Cardiac fibroblast (primary cell): ENCODE results near the gene SARNP.

Experiments used
- DNase-seq, 2 donors: peaks; one replicate each; pipeline versions ENCODE4 v3.0.0 to v3.0.0-alpha.2; 2010; ENCODE audit warnings: low read depth in 2 of 2
- H3K4me3 ChIP-seq, 2 donors: replicated peaks in 1 of 2; 1 replicate in 1 of 2; 2 replicates in 1 of 2; pipeline ENCODE4 v1.5.1; 2011; ENCODE audit warnings: low read depth in 2 of 2, low read length in 2 of 2, mild to moderate bottlenecking in 2 of 2, moderate library complexity in 1 of 2
- CTCF ChIP-seq: IDR thresholded peaks from one replicate; pipeline ENCODE4 v1.5.1; 2011; ENCODE audit warnings: low read depth, mild to moderate bottlenecking, low read length, inconsistent platforms

SARNP gene

DNA sequence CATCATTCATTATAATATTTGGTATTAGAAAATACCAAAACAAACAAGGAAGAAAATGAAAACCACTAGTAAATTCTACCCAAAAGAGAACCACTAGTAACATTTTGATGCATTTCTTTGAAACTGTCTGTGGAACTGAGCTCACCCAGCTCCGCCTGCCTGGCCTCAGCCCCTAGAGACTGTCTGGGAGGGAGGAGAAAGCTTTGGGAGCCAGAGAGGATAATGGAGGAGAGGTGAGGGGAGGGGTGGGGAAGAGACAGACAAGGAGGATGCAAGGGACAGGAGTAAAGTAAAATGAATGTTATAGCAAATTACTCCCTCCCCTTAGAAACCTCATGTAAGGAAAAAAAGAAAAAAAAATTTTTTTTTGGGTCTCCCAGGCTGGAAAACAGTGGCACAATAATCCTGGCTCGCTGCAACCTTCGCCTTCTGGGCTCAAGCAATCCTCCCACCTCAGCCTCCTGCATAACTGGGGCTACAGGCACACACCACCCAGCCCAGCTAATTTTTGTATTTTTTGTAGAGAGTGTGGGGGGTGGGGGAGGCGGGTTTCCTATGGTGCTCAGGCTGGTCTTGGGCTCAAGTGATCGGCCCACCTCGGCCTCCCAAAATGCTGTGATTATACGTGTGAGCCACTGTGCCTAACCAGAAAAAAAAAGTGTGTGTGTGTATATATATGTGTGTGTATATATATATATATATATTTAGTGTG is 28.4 kb upstream of the SARNP start:
- TF ChIP-seq CTCF, result no peak
- no peak overlapping the region for H3K4me3 ChIP-seq
- DNase-seq, result peak; percentile 43 to 62

GRCh38 chr12:55845361-55845760 is 27.8 kb upstream of the SARNP start:
- no peak for TF ChIP-seq CTCF
- no peak for DNase-seq
- H3K4me3 ChIP-seq, result no peak overlapping the region

DNA sequence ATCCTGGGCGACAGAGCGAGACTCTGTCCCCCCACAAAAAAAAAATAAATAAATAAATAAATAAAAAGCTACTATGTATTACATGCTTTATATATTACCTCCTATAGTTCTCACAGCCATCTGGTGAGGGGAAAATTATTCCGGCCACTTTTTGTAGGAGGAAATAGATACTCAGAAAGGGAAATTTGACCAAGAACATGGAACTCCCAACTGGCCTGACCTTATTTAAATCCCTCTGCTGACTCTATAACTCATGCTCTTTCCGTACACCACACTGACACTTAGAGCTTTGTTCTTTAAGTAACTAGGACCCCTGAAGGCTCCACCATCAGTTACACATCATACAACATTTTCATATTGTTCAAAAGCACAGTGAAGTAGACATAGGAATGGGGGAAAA is 27.4 kb upstream of the SARNP start:
- DNase-seq, result no peak
- TF ChIP-seq CTCF, result no peak
- H3K4me3 ChIP-seq, result no peak overlapping the region

- no peak for DNase-seq
- H3K4me3 ChIP-seq, result no peak overlapping the region
Observed at GRCh38 chr12:55843431-55843830, 25.9 kb upstream of the SARNP start.

DNA sequence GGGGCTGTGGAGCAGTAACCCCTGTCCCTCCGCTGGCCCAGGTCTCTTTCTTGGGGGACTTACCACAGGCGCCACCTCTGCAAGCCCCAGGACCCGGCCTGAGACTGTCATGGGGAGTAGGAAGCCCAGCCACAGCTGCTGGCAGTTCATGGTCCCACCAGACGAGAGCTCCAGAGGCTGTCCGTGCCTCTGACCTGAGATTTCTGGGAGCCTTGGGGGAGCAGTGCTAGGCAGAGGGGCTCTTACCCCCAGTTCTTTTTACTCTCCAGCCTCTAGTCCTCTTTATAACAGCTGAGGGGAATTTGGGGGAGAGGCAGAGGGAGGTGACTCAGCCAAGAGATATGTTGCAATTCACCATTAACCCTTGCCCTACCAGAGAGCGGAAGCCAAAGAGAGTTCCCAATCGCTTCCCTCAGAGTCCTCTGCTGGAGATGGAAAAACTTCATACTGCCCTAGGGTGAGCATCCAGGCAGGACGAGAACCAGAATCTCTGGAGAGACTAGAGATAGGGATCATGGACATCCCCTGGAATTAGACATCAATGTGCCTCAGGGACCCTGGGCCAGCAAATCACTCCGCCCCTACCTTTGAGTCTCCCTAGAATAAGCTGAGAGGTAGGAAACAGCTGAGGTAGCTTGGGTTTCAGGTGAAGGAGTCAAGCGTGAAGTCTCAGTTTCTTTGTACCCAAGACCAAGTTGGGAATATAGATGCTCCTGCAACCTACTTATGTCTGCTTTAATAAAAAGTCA is 25.3 kb upstream of the SARNP start, which contains the start of gene MMP19:
Gene MMP19, minus strand, starts transcription at position 256 of the 749 bp plus-strand sequence. Its CDS starts 106 bp downstream, at position 150.
- H3K4me3 ChIP-seq, result peak within 1 kb of the TSS; percentile 58 to 82
- peak; percentile 4 for TF ChIP-seq CTCF
- peak; percentile 89 for DNase-seq

More at GRCh38 chr12:55843431-55843830, 25.9 kb upstream of the SARNP start:
- no peak for TF ChIP-seq CTCF

DNA sequence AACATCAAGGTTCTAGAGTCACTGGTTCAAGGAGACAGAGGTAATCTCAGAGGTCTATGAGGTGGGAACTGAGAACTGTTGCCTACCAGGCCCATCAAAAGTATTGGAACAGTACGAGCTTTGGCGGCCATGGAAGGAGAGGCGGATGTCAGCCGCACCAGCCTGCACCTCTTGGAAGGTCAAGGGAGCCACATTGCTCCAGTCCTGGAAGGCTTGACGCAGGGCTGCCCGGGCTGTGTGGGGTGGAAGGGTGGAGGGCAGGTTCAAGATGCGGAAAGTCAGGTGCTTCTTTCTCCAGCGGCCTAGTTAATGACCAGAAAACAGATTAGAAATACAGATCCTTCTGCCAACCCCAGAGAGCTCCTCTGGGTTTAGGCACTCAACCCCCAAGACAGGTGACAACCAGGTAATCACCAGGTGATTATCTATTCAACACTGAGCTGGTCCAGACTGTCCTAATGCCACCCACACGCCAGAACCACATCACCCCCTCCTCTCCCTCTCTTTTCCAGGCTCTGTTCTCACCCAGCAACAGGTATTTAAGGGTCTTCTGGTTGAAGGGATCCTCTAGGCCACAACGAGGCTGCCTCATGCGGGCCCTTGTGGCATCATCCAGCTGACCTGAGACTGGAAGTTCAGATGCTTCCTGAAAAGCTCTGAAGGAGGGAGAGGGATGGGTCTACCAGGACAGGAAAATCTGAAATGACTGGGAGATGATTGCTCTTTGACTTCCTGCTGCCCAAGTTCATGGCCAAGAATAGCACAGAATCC is 23.2 kb upstream of the SARNP start:
- no peak overlapping the region for H3K4me3 ChIP-seq
- TF ChIP-seq CTCF, result no peak
- DNase-seq, result no peak
